Right lobe of liver (tissue), 6 donors: Measurements from ENCODE around the gene GNPTG. TPM values are rescaled to one million over a fixed set of nuclear protein-coding genes. Genes with fewer than 3 reads are reported as not detected.

Experiments used
- ATAC-seq, 4 donors: fragments of 200-7000 bp; cut with Tn5 transposase; one replicate each; pipeline ENCODE4 v1.9.1; 2020; ENCODE audit warnings: mild to moderate bottlenecking in 4 of 4, moderate library complexity in 4 of 4
- DNase-seq, 3 donors: peaks; one replicate each; pipeline ENCODE4 v3.0.0-alpha.2; 2020
- H3K27ac ChIP-seq, 3 donors: fragments of 200-600 bp; one replicate each; pipeline ENCODE4 v1.8.0; 2022
- H3K27me3 ChIP-seq, 2 donors: fragments of 200-600 bp; one replicate each; pipeline ENCODE4 v1.8.0; 2022
- H3K36me3 ChIP-seq, 4 donors: fragments of 200-600 bp; sonication (generic) in 1 of 4; one replicate each; pipeline versions ENCODE4 v1.5.1 to v1.8.0; 2017 to 2022; ENCODE audit warnings: control low read depth in 1 of 4
- H3K4me1 ChIP-seq, 4 donors: fragments of 200-600 bp; sonication (generic) in 1 of 4; one replicate each; pipeline versions ENCODE4 v1.5.1 to v1.8.0; 2017 to 2022; ENCODE audit warnings: control low read depth in 1 of 4
- H3K4me3 ChIP-seq, 3 donors: fragments of 200-600 bp; one replicate each; pipeline ENCODE4 v1.8.0; 2022
- H3K9me3 ChIP-seq, 4 donors: fragments of 200-600 bp; sonication (generic) in 1 of 4; one replicate each; pipeline versions ENCODE4 v1.5.1 to v1.8.0; 2017 to 2022; ENCODE audit warnings: control low read depth in 1 of 4
- CTCF ChIP-seq, 4 donors: fragments of 200-600 bp in 3 of 4; fragments of 450-650 bp in 1 of 4; IDR thresholded peaks; one replicate each; pipeline versions ENCODE4 v1.5.1 to v1.8.0; 2016 to 2022; ENCODE audit warnings: antibody characterized with exemption in 4 of 4, mild to moderate bottlenecking in 2 of 4
- POLR2A ChIP-seq: fragments of 450-650 bp; IDR thresholded peaks from one replicate; pipeline ENCODE4 v1.6.1; 2017; ENCODE audit warnings: antibody characterized with exemption, mild to moderate bottlenecking
- WGBS: methylation state at CpG from one replicate; pipeline ENCODE4 v1.1.6; 2018; ENCODE audit warnings: low coverage, low lambda C conversion rate; ENCODE audit not compliant: insufficient coverage; ENCODE audit errors: missing lambda C conversion rate; 5-methylcytosine and 5-hydroxymethylcytosine counted together
- intact Hi-C, 2 donors: fragments of 100-400 bp; cut with DNase I; formaldehyde crosslinking; loops; one replicate each; pipeline versions ENCODE4 v1.11.2 to v1.14.1; 2022
- total RNA-seq, 6 experiments: library from RNA; depleted of rRNA in 2 of 6; stranded (reverse); fragments of >200 nt in 2 of 6; fragmentation: NEBNext Ultra II Directional in 3 of 6; extraction: Animal tissue kit (Norgen Biotek cat#: 25700) in 3 of 6; gene quantifications; one replicate each; pipeline versions ENCODE4 v1.1.0 to v1.2.4, GENCODE V29; 2016 to 2023
- donor health status: DM: no; HTN: yes; CAD: no.
- donor health status: DM: no; HTN: no; CAD: no.
- donor health status: DM: no; HTN: no; CAD: no.
- donor health status: DM: no; HTN: yes; CAD: no.
- donor health status: DM: no; HTN: yes; CAD: no.

Gene GNPTG
- total RNA-seq, 6 experiments from 2014 or later: 44.3 to 72.8 (median 63.0) TPM

- no peak for ATAC-seq
- Histone ChIP-seq H3K4me3 (no peak overlapping the region), H3K4me1 (no peaks in the 10 kb centered on the region), H3K27me3 (no peaks in the 10 kb centered on the region), H3K9me3 (no peaks in the 10 kb centered on the region), H3K36me3 (peaks cover 0 to 55% (median 26%) of the 10 kb centered on the region in 4 donors), H3K27ac (no peak overlapping the region)
- intact Hi-C loops: no loop called here
- WGBS: 78% methylated on average over 6 of the region's 35 CpGs
- TF ChIP-seq CTCF (IDR thresholded peaks at IDR 0.05) (no peak), POLR2A (no peak)
- DNase-seq: no peak
These were observed 28.2 kb upstream of the GNPTG start for GRCh38 chr16:1323296-1324239.

GRCh38 chr16:1324286-1324826, 27.4 kb upstream of the GNPTG start:
- ATAC-seq (no peak), DNase-seq (no peak)
- WGBS: 73% methylated on average over 15 of the region's 22 CpGs
- intact Hi-C loops: no loop called here
- Histone ChIP-seq H3K27me3 (no peaks in the 10 kb centered on the region), H3K4me3 (no peak overlapping the region), H3K9me3 (no peaks in the 10 kb centered on the region), H3K4me1 (no peaks in the 10 kb centered on the region), H3K36me3 (peaks cover 0 to 47% (median 19%) of the 10 kb centered on the region in 4 donors), H3K27ac (no peak overlapping the region)
- no peak for TF ChIP-seq POLR2A
- no peak for TF ChIP-seq CTCF (IDR thresholded peaks at IDR 0.05)

GRCh38 chr16:1325261-1325660, 26.5 kb upstream of the GNPTG start:
- TF ChIP-seq POLR2A (no peak), CTCF (IDR thresholded peaks at IDR 0.05) (no peak)
- H3K36me3 ChIP-seq: peaks cover 0 to 38% (median 13%) of the 10 kb centered on the region in 4 donors
- WGBS: 82% methylated on average over 7 of the region's 15 CpGs

GRCh38 chr16:1325673-1326371, 25.9 kb upstream of the GNPTG start:
- peak in 3 of 4 donors; percentile 5 to 20 (median 18) for ATAC-seq
- H3K27me3 ChIP-seq: no peaks in the 10 kb centered on the region
- H3K27ac ChIP-seq: no peak overlapping the region
- TF ChIP-seq POLR2A (no peak), CTCF (IDR thresholded peaks at IDR 0.05) (no peak)
- H3K4me3 ChIP-seq: no peak overlapping the region
- no peaks in the 10 kb centered on the region for H3K4me1 ChIP-seq
- H3K9me3 ChIP-seq: no peaks in the 10 kb centered on the region
- peaks cover 0 to 33% (median 10%) of the 10 kb centered on the region in 4 donors for H3K36me3 ChIP-seq
- intact Hi-C loops: no loop called here
- DNase-seq: no peak
- 20% methylated on average over 1 of the region's 20 CpGs for WGBS

More at GRCh38 chr16:1325261-1325660, 26.5 kb upstream of the GNPTG start:
- H3K27ac ChIP-seq: no peak overlapping the region
- no peaks in the 10 kb centered on the region for H3K9me3 ChIP-seq
- intact Hi-C loops: no loop called here
- H3K4me3 ChIP-seq: no peak overlapping the region
- no peaks in the 10 kb centered on the region for H3K27me3 ChIP-seq
- H3K4me1 ChIP-seq: no peaks in the 10 kb centered on the region
- ATAC-seq: no peak
- no peak for DNase-seq
